Activated CD4-positive, alpha-beta memory T cell treated with anti-CD3 and anti-CD28 coated beads, Interleukin-2, amount 10 ng/mL, durations not matched to agents 7 days and 5 days (primary cell): Measurements from ENCODE around the gene CYFIP2. TPM values are rescaled to one million over a fixed set of nuclear protein-coding genes. Genes with fewer than 3 reads are reported as not detected.

Experiments used
- CTCF ChIA-PET: fragments of 350-600 bp; sonication (Branson Sonifier 250); formaldehyde crosslinking; loops from one replicate; lab custom pipeline; 2021; ENCODE audit warnings: antibody characterized with exemption, inconsistent platforms; lab: Charles Lee
- POLR2A ChIA-PET: fragments of 350-600 bp; sonication (Branson Sonifier 250); formaldehyde crosslinking; loops from one replicate; lab custom pipeline; 2021; ENCODE audit warnings: antibody characterized with exemption; lab: Charles Lee
- DNase-seq: peaks from one replicate; pipeline ENCODE4 v3.0.0-alpha.2; 2020
- H3K27ac Mint-ChIP-seq: one replicate; pipeline ENCODE4 v1.8.0; 2021; ENCODE audit warnings: mild to moderate bottlenecking, mixed read lengths
- H3K27me3 Mint-ChIP-seq: one replicate; pipeline ENCODE4 v1.8.0; 2021; ENCODE audit warnings: mixed read lengths
- H3K36me3 Mint-ChIP-seq: one replicate; pipeline ENCODE4 v1.8.0; 2021; ENCODE audit warnings: low read depth, mixed read lengths
- H3K4me1 Mint-ChIP-seq: one replicate; pipeline ENCODE4 v1.8.0; 2021; ENCODE audit warnings: mixed read lengths
- H3K4me3 Mint-ChIP-seq: one replicate; pipeline ENCODE4 v1.8.0; 2021; ENCODE audit warnings: mild to moderate bottlenecking, mixed read lengths
- H3K9me3 Mint-ChIP-seq: one replicate; pipeline ENCODE4 v1.8.0; 2021; ENCODE audit warnings: mixed read lengths
- total RNA-seq, 2 experiments: library from RNA; stranded (reverse); gene quantifications; one replicate each; pipeline ENCODE4 v1.2.3, GENCODE V29; 2021

Gene CYFIP2
- total RNA-seq, 2 experiments from 2014 or later = 337 to 354 TPM

GRCh38 chr5:157331807-157332206 is 65.9 kb downstream of the CYFIP2 start:
- Mint-ChIP-seq H3K36me3 (peaks cover 88% of the 10 kb centered on the region), H3K4me3 (no peak overlapping the region), H3K27me3 (no peaks in the 10 kb centered on the region), H3K27ac (no peak overlapping the region), H3K4me1 (peaks cover 19% of the 10 kb centered on the region), H3K9me3 (no peaks in the 10 kb centered on the region)
- CTCF ChIA-PET = interaction anchor here (1.2 to 1.4 kb wide), 2 partner anchors 8 to 11 kb away, joined by 3 to 4 read pairs; no protein-coding TSS in a partner anchor
- DNase-seq = no peak
- POLR2A ChIA-PET = interaction anchor here (1.4 kb wide), 1 partner anchor 15 kb away, joined by 4 read pairs; no protein-coding TSS in a partner anchor

- Mint-ChIP-seq H3K27ac (no peak overlapping the region), H3K27me3 (no peaks in the 10 kb centered on the region), H3K36me3 (peaks cover 87% of the 10 kb centered on the region), H3K9me3 (no peaks in the 10 kb centered on the region), H3K4me1 (no peaks in the 10 kb centered on the region), H3K4me3 (no peak overlapping the region)
- ChIA-PET CTCF (interaction anchor here (1.3 to 1.6 kb wide), 3 partner anchors 141 to 407 kb away, joined by 3 to 4 read pairs (median 4); partner anchors contain the start of gene LSM11), POLR2A (no interaction called here)
- no peak for DNase-seq
Measured at GRCh38 chr5:157335534-157336422, 69.9 kb downstream of the CYFIP2 start.

- Mint-ChIP-seq H3K4me3 (no peak overlapping the region), H3K36me3 (peaks cover 87% of the 10 kb centered on the region), H3K4me1 (no peaks in the 10 kb centered on the region), H3K27ac (no peak overlapping the region), H3K9me3 (no peaks in the 10 kb centered on the region), H3K27me3 (no peaks in the 10 kb centered on the region)
- ChIA-PET CTCF (interaction anchor here (1.5 to 1.6 kb wide), 2 partner anchors 141 to 407 kb away, joined by 3 to 4 read pairs; partner anchors contain the start of gene LSM11), POLR2A (no interaction called here)
- no peak for DNase-seq
Measured at GRCh38 chr5:157336423-157336744, 70.5 kb downstream of the CYFIP2 start.

GRCh38 chr5:157339409-157339808 is 73.5 kb downstream of the CYFIP2 start:
- H3K4me1 Mint-ChIP-seq = peaks cover 19% of the 10 kb centered on the region
- no peak overlapping the region for H3K4me3 Mint-ChIP-seq
- CTCF ChIA-PET = interaction anchor here (1.6 to 2.1 kb wide), 2 partner anchors 9 to 11 kb away, joined by 4 to 6 read pairs; no protein-coding TSS in a partner anchor

GRCh38 chr5:157342822-157343402 is 77.0 kb downstream of the CYFIP2 start:
- no peak overlapping the region for H3K27ac Mint-ChIP-seq
- POLR2A ChIA-PET = interaction anchor here (1.0 to 1.2 kb wide), 2 partner anchors 13 to 201 kb away, joined by 3 read pairs; no protein-coding TSS in a partner anchor
- no peaks in the 10 kb centered on the region for H3K27me3 Mint-ChIP-seq
- peak; percentile 34 for DNase-seq
- CTCF ChIA-PET = interaction anchor here (0.6 to 3.5 kb wide), 19 partner anchors 9 to 401 kb away, joined by 3 to 35 read pairs (median 4); partner anchors contain the start of genes LSM11 and THG1L
- H3K4me1 Mint-ChIP-seq = peaks cover 30% of the 10 kb centered on the region
- H3K36me3 Mint-ChIP-seq = peaks cover 91% of the 10 kb centered on the region
- no peaks in the 10 kb centered on the region for H3K9me3 Mint-ChIP-seq
- no peak overlapping the region for H3K4me3 Mint-ChIP-seq

More at GRCh38 chr5:157339409-157339808, 73.5 kb downstream of the CYFIP2 start:
- Mint-ChIP-seq H3K27ac (peak overlapping the region; percentile 11), H3K9me3 (no peaks in the 10 kb centered on the region), H3K27me3 (no peaks in the 10 kb centered on the region), H3K36me3 (peaks cover 88% of the 10 kb centered on the region)
- POLR2A ChIA-PET = no interaction called here
- no peak for DNase-seq

GRCh38 chr5:157343842-157344790 is 78.2 kb downstream of the CYFIP2 start:
- ChIA-PET CTCF (interaction anchor here (0.7 to 3.5 kb wide), 10 partner anchors 9 to 400 kb away, joined by 3 to 35 read pairs (median 4); partner anchors contain the start of gene LSM11), POLR2A (interaction anchor here (0.7 kb wide), 1 partner anchor 46 kb away, joined by 3 read pairs; no protein-coding TSS in a partner anchor)
- Mint-ChIP-seq H3K4me3 (no peak overlapping the region), H3K27ac (peak overlapping the region; percentile 72), H3K36me3 (peaks cover 96% of the 10 kb centered on the region), H3K27me3 (no peaks in the 10 kb centered on the region), H3K4me1 (peaks cover 33% of the 10 kb centered on the region), H3K9me3 (no peaks in the 10 kb centered on the region)
- DNase-seq = no peak

- ChIA-PET CTCF (interaction anchor here (1.2 to 2.8 kb wide), 5 partner anchors 10 to 398 kb away, joined by 3 to 17 read pairs (median 3); partner anchors contain the start of gene LSM11), POLR2A (interaction anchor here (0.7 kb wide), 1 partner anchor 45 kb away, joined by 3 read pairs; no protein-coding TSS in a partner anchor)
- peaks cover 96% of the 10 kb centered on the region for H3K36me3 Mint-ChIP-seq
- H3K9me3 Mint-ChIP-seq = no peaks in the 10 kb centered on the region
- DNase-seq = no peak
- no peaks in the 10 kb centered on the region for H3K27me3 Mint-ChIP-seq
- H3K4me1 Mint-ChIP-seq = peaks cover 42% of the 10 kb centered on the region
- H3K27ac Mint-ChIP-seq = peak overlapping the region; percentile 4
- H3K4me3 Mint-ChIP-seq = no peak overlapping the region
Measured at GRCh38 chr5:157345067-157345466, 79.1 kb downstream of the CYFIP2 start.

GRCh38 chr5:157345485-157345884 is 79.6 kb downstream of the CYFIP2 start:
- Mint-ChIP-seq H3K4me1 (peaks cover 46% of the 10 kb centered on the region), H3K27me3 (no peaks in the 10 kb centered on the region), H3K36me3 (peaks cover 96% of the 10 kb centered on the region), H3K27ac (peak overlapping the region; percentile 4), H3K4me3 (no peak overlapping the region), H3K9me3 (no peaks in the 10 kb centered on the region)
- POLR2A ChIA-PET = interaction anchor here (1.0 kb wide), 1 partner anchor 10 kb away, joined by 3 read pairs; no protein-coding TSS in a partner anchor
- DNase-seq = no peak
- CTCF ChIA-PET = interaction anchor here (0.6 to 1.7 kb wide), 5 partner anchors 10 to 398 kb away, joined by 3 to 9 read pairs (median 3); partner anchors contain the start of gene LSM11

GRCh38 chr5:157347301-157348048 is 81.6 kb downstream of the CYFIP2 start:
- no peaks in the 10 kb centered on the region for H3K27me3 Mint-ChIP-seq
- no peak overlapping the region for H3K27ac Mint-ChIP-seq
- no peak overlapping the region for H3K4me3 Mint-ChIP-seq
- no peaks in the 10 kb centered on the region for H3K9me3 Mint-ChIP-seq
- peaks cover 63% of the 10 kb centered on the region for H3K4me1 Mint-ChIP-seq
- ChIA-PET CTCF (interaction anchor here (1.2 kb wide), 1 partner anchor 9 kb away, joined by 3 read pairs; no protein-coding TSS in a partner anchor), POLR2A (interaction anchor here (1.0 kb wide), 1 partner anchor 16 kb away, joined by 4 read pairs; no protein-coding TSS in a partner anchor)
- DNase-seq = no peak
- peaks cover 94% of the 10 kb centered on the region for H3K36me3 Mint-ChIP-seq

- no peak for DNase-seq
- Mint-ChIP-seq H3K9me3 (no peaks in the 10 kb centered on the region), H3K4me3 (no peak overlapping the region), H3K4me1 (peaks cover 59% of the 10 kb centered on the region), H3K27ac (no peak overlapping the region), H3K36me3 (peaks cover 94% of the 10 kb centered on the region), H3K27me3 (no peaks in the 10 kb centered on the region)
- ChIA-PET POLR2A (no interaction called here), CTCF (interaction anchor here (0.7 to 1.2 kb wide), 3 partner anchors 8 to 24 kb away, joined by 3 to 4 read pairs (median 4); no protein-coding TSS in a partner anchor)
Measured at GRCh38 chr5:157348049-157348400, 82.1 kb downstream of the CYFIP2 start.
